Panc1 (cell line): ENCODE results near the gene GRM1.

Experiments used
- CTCF ChIP-seq: fragments of 450-650 bp; IDR thresholded peaks from 2 replicates; pipeline ENCODE4 v1.5.1; 2017; ENCODE audit warnings: mild to moderate bottlenecking
- POLR2AphosphoS5 ChIP-seq: IDR thresholded peaks from 2 replicates; pipeline ENCODE4 v1.6.1; 2012; ENCODE audit warnings: mild to moderate bottlenecking, low read depth, low read length, moderate library complexity
- REST ChIP-seq, 2 experiments: IDR thresholded peaks; 2 replicates each; pipeline ENCODE4 v1.6.1; 2011 to 2012; ENCODE audit warnings: low read depth in 2 of 2, control low read depth in 1 of 2, low read length in 1 of 2, mild to moderate bottlenecking in 1 of 2, moderate library complexity in 1 of 2; ENCODE audit not compliant: insufficient read depth in 1 of 2
- SIN3A ChIP-seq: IDR thresholded peaks from 2 replicates; pipeline ENCODE4 v1.6.1; 2012; ENCODE audit warnings: low read depth, mild to moderate bottlenecking, low read length, moderate library complexity, borderline replicate concordance; ENCODE audit not compliant: insufficient read depth

GRCh38 chr6:146460941-146461340, 432.1 kb downstream of the GRM1 start:
- TF ChIP-seq CTCF (no peak), SIN3A (no peak), POLR2AphosphoS5 (no peak), REST (IDR thresholded peaks at IDR 0.05; ENCODE audit: insufficient read depth in 1 of 2, low read depth in 2 of 2, low read length in 1 of 2) (no peak)
